HG02678 (cell line): Measurements from ENCODE around the gene ANXA11.
A peak's percentile ranks its signal among the peaks of the same experiment; 100 is the strongest.
"Not testable (repeated sequence)": the region's sequence is repeated elsewhere in the genome, so short reads cannot be mapped to it uniquely, and the experiment has no call there.

ENCODE experiments used
- ATAC-seq: cut with Tn5 transposase; IDR thresholded peaks from one replicate; pipeline ENCODE4 v1.9.1; 2021; ENCODE audit warnings: mild to moderate bottlenecking, moderate library complexity; ENCODE audit not compliant: unreplicated experiment

Gene ANXA11

DNA sequence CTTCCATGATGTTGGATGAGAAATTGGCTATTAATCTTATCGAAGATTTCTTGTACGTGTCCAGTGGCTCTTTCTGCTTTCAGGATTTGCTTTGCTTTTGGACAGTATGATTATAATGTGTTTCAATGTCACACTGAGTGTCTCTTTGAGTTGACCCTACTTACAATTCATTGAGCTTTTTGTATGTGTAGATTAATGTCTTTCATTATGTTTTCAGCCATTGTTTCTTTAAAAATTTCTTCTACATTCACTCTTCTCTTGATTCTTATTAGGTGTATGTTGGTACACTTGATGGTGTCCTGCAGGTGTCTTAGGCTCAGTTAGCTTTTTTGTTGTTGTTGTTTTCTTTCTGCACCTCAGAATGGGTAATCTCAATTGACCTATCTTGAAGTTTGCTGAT is 56.2 kb downstream of the ANXA11 start:
- ATAC-seq: no peak

DNA sequence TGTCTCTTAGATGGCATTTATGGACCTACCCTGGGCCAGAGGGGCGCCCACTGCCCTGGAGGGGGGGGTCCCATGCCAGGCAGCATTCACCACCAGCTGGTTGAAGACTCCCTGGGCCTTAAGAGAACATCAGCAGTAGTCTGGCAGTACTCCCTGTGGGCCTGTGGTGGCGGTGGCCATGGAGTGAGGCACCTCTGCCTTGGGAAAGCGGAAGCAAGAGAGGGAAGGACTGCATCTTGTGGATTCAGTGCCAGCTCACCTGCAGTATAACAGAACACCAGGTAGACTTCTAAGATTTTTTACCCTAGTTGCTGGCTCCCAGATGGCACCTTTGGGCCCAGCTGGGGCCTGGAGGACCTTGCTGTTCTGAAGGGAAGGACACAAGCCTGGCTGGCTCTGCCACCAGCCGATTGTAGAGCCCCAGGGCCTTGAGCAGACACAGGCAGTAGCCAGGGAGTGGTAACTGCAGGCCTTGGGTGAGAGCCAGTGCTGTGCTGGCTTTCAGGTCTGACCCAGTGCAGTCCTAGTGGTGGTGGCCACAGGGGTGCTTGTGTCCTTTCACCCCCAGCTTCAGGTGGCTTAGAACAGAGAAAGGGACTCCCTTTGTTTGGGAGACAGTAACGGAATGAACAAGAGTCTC is 57.1 kb downstream of the ANXA11 start:
- no peak for ATAC-seq

DNA sequence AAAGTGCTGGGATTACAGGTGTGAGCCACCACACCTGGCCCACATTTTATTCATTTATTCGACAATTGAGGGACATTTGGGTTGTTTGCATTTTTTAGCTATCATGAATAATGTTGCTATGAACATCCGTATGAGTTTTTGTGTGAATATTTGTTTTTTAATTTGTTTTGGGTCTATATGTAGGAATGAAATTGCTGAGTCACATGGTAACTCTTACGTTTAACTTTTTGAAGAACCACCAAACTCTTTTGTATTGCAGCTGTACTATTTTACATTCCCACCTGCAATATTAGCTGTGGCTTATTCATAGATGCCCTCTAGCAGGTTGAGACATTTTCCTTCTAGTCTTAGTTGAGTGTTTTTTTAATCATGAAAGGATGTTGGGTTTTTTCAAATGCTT is 58.4 kb downstream of the ANXA11 start:
- ATAC-seq: no peak

DNA sequence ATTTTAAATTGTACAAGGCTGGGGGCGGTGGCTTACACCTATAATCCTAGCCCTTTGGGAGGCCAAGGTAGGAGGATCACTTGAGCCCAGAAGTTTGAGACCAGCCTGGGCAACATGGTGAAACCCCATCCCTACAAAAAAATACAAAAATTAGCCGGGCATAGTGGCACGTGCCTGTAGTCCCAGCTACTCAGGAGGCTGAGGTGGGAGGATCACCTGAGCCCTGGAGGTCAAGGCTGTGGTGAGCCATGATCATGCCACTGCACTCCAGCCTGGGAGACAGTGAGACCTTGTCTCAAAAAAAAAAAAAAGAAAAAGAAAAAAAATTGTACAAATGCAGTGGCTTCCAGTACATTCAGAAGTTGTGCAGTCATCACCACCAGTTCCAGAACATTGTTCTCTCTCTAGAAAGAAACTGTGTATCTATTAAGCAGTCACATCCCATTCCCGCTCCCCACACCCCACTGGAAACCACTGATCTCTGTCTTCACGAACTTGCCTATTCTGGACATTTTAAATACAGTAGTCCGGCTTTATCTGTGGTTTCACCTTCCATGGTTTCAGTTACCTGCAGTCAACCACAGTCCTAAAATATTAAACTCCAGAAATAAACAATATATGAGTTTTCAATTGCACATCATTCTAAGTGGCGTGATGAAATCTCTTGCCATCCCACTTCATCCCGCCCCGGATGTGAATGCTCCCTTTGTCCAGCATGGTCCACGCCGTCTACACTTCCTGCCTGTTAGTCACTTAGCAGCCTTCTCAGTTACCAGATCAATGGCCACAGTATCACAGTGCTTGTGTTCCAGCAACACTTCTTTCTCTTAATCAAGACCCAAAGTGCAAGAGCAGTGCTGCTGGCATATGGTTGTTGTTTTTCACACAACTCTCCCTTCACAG is 59.7 kb downstream of the ANXA11 start:
- ATAC-seq: not testable (repeated sequence)

DNA sequence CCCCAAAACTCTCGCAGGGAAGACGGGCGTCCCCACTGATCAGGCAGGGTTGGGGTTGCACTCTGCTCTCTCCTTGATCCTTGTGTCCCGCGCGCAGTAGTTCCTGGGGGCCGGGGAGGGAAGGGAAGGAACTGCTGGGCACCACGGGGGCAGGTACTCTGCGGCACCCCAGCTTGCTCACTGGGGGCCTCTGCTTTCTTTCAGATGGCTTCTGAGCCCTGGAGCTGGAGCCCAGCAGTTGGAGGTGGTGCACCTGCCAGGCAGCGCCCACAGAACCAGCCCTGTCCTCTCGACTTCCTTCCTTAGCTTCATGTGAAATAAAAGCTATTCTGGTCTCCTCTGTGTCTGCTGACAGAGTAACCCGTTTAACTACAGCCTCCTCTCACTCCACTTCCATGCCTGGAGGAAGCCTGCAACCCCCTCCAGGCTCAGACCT is 60.6 kb downstream of the ANXA11 start:
- ATAC-seq: peak; percentile 40

DNA sequence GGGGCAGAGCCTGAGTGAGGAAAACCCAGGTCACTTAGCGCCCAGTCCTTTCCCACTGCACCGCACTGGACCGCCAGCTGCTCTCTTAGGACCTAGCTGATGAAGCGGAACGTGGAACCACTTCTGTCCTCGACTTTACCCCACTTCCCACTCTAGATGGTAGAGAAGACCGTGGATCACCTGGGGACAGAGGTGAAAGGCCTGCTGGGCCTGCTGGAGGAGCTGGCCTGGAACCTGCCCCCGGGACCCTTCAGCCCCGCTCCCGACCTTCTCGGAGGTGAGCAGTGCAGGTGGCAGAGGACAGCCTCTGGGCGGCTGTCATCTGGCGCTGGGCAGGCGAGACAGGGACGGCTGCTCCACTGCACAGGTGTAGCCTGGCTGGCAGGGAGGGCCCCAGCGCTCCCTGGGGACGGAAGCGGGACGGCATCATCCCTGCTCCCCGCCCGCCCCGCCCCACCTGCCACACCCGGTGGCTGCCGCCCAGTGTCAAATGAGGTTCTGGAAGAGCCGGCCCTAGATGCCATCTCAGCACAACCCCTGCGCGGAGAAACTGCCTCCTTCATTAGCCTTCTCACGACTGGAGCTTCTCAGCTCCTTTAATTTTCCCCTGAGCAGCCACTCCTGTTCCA is 61.2 kb downstream of the ANXA11 start:
- ATAC-seq: peak; percentile 67

DNA sequence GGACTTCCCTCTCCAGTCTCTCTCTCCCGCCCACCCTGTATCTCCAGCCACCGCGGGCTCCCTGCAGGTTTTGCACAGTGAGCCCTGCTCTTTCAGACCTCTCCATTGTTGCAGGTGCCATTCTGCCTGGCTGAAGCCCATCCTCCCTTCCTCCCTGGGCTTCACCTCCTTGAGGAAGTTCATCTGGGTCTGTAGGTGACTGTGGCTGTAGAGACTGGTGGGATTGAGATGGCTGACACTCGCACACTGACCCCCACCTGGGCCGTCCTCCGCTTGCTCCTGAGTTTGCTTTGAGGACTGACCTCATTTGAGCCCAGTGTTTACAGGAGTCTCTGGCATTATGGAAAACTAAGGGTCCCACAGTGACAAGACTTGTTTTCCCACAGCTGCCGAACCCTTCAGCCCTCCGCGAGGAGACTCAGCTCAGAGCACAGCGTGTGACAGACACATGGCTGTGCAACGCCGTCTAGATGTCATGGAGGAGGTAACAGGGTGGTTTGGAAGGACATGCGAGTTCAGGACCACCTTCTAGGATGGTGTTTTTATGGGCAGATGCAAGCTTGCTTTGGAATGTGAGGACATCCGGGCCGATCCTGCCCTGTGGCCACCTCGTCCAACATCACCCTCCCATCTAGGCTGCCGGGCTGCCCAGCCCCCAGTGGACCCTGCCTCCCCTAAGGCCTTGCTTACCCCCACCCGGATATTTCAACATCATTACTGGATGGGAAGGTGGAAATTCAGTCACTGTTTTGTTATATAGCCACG is 63.5 kb downstream of the ANXA11 start:
- no peak for ATAC-seq

DNA sequence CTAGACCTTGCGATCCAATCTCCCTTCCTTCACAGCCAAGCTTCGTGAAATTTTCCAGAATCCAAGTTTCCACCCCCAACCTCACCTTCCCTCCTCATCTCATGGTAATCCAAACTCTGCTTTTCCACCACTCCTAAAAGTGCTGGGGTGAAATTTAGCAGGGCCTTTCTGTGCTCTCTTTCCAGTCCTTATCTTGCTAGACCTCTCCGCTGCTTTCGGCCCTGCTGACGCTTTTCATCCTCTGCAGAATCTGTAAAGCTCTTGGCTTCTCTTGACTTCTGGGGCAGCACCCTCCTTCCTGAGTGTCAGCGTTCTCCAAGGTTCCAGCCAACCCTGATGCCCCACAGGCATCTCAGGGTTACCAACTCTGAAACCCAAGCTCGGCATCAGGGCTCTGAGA is 65.1 kb downstream of the ANXA11 start:
- ATAC-seq: no peak

DNA sequence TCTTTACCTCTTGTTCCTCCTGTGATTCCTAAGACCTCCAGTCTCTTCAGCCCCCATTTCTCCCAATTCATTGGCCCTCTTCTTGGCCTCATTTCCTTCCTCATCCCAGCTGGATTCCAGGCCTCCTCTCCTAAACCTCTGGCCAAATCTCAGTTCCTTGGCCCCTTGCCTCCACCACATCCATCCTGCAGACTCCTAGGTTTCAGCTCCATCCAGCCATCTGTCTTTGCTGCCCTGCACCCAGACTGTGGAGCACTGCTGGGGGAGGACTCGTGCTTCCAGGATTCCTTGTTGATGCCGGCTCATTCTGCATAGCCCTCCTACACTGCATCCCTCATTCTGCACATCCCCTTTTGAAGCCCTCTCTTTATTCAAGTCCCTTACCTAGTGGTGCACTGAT is 66.1 kb downstream of the ANXA11 start:
- no peak for ATAC-seq

DNA sequence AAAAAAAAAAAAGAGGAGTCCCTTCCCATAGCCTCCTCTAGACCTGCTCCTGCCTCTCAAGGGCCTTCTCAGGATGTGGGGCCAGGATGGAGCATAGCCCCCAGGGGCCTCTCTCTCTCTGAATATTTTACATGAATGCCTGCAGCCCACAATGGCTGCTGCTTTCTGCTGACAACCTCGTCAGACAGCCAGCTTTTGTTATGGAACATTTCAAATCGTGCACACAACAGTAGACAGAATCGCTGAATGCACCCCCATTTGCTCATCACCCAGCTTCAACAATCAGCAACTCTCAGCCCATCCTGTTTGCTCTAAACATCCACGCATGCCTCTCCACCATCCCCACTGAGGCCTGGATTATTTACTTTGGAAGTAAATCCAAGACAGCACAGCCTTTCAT is 67.4 kb downstream of the ANXA11 start:
- no peak for ATAC-seq

DNA sequence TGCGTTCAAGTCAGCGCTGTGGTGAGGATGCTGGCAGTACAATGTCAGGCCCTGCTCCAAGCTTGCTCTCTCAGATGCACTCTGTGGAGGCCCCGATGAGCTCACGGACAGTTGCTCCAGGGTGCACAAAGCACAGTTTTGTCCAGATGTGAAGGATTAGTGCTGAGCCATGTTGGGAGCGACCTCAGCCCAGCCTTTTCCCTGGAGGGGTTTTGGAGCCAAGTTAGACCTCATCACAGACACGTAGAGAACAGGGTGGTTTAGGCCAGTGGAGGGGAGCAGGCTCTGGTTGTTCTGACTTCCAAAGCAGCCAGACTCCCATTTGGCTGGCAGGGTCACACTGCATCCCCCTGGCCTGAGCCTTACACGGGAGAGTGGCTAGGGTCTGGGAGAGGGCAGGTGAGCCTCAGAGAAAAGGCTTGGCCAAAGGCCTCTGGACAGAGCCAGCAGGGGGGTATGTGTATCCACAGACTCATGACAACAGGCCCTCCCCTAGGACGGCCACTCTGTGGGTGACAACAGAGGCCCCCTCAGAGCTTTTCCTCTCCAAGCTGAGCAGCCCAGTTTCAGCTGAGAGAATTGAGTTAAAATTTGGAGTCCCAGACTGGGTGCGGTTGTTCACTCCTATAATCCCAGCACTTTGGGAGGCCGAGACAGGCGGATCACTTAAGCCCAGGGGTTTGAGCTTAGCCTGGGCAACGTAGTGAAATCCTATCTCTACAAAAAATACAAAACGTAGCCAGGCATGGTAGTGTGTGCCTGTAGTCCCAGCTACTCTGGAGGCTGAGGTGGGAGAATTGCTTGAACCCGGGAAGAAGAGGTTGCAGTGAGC is 68.1 kb downstream of the ANXA11 start:
- no peak for ATAC-seq

DNA sequence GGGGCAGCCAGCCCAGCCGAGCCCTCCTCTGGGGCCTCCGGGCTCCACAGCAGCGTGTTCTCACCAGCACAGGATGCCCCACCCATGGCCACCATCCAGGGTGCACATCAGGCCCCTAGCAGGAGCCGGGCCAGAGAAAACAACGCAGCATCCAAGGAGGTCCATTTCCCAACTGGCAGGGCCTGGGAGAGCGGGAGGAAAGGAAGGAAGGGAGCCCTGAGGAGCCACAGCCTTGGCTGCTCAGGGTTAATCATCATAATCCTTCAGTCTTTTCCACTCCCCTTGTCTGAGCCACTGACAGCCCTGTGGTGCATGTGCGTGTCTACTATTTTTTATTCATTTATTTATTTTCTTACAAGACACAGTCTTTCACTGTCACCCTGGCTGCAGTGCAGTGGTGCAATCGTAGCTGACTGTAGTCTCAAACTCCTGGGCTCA is 69.2 kb downstream of the ANXA11 start:
- no peak for ATAC-seq

DNA sequence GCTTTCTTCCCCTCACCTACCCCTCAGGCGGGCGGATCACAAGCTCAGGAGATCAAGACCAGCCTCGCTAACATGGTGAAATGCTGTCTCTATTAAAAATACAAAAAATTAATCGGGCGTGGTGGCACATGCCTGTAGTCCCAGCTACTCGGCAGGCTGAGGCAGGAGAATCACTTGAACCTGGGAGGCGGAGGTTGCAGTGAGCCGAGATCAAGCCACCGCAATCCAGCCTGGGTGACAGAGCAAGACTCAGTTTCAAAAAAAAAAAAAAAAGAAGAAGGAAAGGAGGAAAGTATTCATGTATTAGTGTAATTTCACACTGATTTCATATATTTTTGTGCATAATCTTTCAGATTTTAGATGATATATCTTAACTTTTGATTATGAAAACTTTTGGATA is 71.7 kb downstream of the ANXA11 start:
- ATAC-seq: not testable (repeated sequence)

DNA sequence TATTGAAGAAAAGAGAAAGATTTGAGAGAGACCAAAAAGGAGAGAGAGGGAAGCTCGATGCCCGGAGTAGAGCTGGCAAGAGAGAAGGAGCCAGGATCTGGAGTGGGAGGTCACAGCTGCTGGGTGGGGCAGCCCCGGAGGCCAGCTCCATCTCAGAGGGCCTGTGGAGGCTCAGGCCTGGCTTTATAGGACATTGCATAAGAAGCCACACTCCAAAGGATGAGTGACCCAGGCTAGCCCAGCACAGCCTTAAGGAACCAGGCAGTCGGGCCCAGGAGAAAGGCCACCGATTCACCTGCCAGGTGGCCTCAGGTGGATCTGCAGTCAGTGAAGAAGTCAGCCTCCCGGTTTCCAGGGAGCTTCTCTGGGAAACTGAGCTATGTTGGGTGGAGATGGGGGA is 72.1 kb downstream of the ANXA11 start:
- no peak for ATAC-seq

DNA sequence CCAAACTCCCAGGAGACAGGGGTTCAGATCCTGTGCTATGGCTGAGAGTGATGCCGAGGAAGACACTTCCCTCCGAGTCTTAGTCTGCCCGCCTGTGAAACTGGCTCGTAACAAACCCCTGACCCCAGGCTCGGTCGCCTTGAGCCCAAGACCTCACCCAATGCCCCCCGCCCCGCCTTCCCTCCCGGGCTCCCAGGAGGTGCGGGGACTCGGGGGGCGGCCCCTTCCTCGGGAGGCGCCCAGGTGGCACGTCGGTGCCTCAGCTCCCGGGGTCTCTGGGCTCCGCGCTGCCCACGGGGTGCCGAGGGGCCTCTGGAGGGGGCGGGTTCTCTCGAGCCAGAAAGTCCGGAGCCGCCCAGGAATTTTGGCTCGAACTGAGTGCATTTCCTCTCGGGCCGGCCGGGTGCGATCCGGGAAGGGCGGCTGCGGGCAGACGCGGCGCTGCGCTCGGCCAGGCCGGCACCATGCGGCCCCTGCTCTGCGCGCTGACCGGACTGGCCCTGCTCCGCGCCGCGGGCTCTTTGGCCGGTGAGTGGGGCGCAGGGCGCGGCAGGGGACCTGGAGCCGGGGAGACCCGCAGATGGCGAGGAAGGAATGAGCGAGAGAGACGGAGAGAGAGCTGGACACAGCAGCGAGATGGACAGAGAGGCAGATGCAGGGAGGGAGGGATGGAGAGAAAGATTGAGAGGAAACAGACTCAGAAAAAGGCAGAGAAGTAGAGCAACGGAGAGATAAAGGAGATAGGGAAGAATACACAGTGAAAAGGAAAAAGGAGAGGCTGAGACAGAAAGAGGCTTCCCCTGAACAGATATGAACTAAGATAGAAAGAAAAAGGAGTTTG is 72.8 kb downstream of the ANXA11 start, which contains the start of gene PLAC9:
PLAC9 (plus strand) TSS at position 432 of the 841 bp plus-strand sequence; CDS start at position 465, 33 bp downstream.
- ATAC-seq: no peak

DNA sequence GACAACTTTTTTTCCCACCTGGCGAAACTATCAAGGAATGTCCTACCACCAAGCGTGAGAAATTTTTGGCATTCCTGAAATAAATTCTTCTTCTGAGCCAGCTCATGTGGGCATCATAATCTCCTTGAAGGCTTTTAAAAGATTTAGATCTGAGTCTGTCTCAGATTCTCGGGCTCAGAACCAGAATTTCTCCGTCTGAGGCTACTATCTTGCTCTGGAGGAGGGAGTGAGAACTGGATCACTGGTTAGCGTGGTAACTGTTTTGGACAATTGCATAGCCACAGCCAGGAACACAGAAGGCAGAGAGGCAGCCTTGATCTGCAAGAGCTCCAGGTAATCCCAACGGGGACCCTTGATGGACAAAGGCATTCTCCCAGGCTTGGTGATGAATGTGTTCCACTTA is 73.8 kb downstream of the ANXA11 start:
- ATAC-seq: no peak

DNA sequence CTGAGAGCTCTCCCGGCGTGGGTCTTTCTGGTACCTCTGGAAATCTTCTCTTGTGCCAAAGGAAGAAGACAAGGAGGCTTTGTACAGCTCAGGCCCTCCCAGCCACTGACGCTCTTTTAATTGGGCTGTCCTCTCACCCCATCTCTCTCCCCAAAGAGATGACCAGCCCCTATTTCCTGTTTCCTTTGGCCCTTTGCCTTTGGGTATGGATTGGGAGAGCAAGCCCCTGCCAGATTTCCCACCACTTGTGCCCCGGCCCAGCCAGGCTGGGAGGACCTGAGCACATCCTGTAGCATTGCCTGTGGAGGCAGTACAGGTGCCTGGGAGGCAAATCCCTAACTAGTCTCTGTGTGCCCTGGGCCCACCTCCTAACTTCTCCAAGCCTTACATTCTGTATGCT is 78.5 kb downstream of the ANXA11 start:
- ATAC-seq: no peak

DNA sequence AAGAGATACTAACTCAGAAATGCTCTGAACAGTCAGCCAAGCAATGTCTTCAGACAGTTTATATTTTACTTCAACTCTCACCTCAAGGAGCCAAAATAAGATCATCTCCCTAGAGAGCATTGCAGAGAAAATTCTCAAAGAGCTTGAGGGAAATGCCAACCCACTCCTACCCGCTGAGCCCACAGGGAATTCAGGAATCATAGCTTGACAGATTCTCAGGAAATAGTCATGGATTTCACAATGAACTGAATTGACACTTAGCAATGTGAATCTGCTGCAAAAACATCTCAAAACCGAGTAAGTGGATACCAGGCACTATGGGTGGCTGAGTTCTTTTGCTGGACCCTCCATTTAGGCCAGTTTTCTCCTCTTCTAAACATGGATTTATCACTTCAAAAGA is 82.6 kb downstream of the ANXA11 start:
- ATAC-seq: no peak

DNA sequence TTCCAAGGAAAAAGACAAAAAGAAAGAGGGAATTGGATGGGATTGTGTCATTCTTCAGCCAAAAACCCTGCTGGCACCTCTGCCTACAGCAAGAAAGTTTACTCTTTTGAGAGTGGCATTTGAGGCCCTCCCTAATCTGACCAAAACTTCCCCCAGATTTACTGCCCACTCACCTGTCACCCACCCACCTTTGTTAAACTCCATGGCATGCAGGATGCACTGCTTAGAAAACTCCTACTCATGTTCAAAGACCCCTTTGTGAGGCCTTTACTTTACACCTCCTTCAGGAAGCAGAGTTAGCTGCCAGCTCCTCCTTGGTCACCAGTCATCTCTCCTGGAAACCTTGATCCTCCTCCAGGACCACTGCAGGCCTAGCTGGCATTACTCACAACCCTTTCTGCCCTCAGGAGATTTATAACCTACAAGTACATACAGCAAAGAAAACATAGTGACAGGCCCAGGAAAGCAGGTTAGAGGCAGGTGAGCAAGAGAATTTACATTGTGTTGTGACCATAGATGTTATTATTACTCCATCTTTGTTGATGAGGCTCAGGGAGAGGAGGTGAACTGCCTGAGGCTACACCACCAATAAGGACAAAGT is 83.1 kb downstream of the ANXA11 start:
- no peak for ATAC-seq
